ENCODE data around the gene DCHS2.

DCHS2 gene

GRCh38 chr4:154475820-154476219 lies 15.8 kb downstream of the DCHS2 start:
- no peak overlapping the region for H3K4me3 ChIP-seq (ENCODE audit: low read depth, low read length, poor library complexity, severe bottlenecking)
- no peaks in the 10 kb centered on the region for H3F3A ChIP-seq (ENCODE audit: insufficient read depth, low read length)
- H3K9me2 ChIP-seq (ENCODE audit: low read depth, low read length): no peaks in the 10 kb centered on the region
- no peaks in the 10 kb centered on the region for H3K9me3 ChIP-seq (ENCODE audit: low read length)
- H3K9ac ChIP-seq (ENCODE audit: low read length): no peak overlapping the region
- H2AFZ ChIP-seq (ENCODE audit: low read length): no peak overlapping the region
- no peaks in the 10 kb centered on the region for H3K27me3 ChIP-seq (ENCODE audit: insufficient read depth, low read length)
- H3K36me3 ChIP-seq (ENCODE audit: insufficient read depth, low read length): no peaks in the 10 kb centered on the region
- TF ChIP-seq EZH2 (IDR thresholded peaks at IDR 0.05; ENCODE audit: borderline replicate concordance, low read length): no peak
- TF ChIP-seq, protein P1, sequence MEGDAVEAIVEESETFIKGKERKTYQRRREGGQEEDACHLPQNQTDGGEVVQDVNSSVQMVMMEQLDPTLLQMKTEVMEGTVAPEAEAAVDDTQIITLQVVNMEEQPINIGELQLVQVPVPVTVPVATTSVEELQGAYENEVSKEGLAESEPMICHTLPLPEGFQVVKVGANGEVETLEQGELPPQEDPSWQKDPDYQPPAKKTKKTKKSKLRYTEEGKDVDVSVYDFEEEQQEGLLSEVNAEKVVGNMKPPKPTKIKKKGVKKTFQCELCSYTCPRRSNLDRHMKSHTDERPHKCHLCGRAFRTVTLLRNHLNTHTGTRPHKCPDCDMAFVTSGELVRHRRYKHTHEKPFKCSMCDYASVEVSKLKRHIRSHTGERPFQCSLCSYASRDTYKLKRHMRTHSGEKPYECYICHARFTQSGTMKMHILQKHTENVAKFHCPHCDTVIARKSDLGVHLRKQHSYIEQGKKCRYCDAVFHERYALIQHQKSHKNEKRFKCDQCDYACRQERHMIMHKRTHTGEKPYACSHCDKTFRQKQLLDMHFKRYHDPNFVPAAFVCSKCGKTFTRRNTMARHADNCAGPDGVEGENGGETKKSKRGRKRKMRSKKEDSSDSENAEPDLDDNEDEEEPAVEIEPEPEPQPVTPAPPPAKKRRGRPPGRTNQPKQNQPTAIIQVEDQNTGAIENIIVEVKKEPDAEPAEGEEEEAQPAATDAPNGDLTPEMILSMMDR (IDR thresholded peaks at IDR 0.05; ENCODE audit: low read length): no peak
- no peaks in the 10 kb centered on the region for H3K79me2 ChIP-seq (ENCODE audit: insufficient read depth, low read length)
- H4K20me1 ChIP-seq (ENCODE audit: insufficient read depth, low read length): no peaks in the 10 kb centered on the region
- H3K4me2 ChIP-seq (ENCODE audit: low read length): no peak overlapping the region
- H3K4me1 ChIP-seq (ENCODE audit: insufficient read depth, low read length, severe bottlenecking): no peaks in the 10 kb centered on the region
- no peak overlapping the region for H3K27ac ChIP-seq (ENCODE audit: low read depth, low read length, poor library complexity, severe bottlenecking)

DNA sequence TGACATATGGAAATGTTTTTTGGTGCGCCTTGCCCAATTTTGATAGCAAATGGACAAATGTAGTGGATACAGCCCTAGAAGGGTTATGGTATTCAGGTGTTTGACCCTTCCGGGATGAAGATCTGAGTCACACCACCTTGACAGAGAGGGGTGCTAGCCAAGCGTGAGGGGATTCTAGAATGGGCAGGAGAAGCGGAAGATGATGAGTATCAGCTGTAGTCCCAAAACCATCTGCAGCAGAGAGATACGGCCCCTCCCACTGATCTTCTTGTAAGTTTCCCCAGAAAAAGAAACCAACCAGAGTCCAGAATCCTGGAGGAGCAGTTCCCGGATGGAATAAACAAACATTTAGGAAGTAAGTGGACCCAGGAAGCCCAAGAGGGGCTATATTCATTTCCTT lies 18.1 kb downstream of the DCHS2 start:
- no peak overlapping the region for H3K27ac ChIP-seq (ENCODE audit: low read depth, low read length, poor library complexity, severe bottlenecking)
- no peaks in the 10 kb centered on the region for H3K79me2 ChIP-seq (ENCODE audit: insufficient read depth, low read length)
- no peak for TF ChIP-seq EZH2 (IDR thresholded peaks at IDR 0.05; ENCODE audit: borderline replicate concordance, low read length)
- TF ChIP-seq, protein P1 (IDR thresholded peaks at IDR 0.05; ENCODE audit: low read length): no peak
- no peaks in the 10 kb centered on the region for H3K27me3 ChIP-seq (ENCODE audit: insufficient read depth, low read length)
- H3K36me3 ChIP-seq (ENCODE audit: insufficient read depth, low read length): no peaks in the 10 kb centered on the region
- no peaks in the 10 kb centered on the region for H3F3A ChIP-seq (ENCODE audit: insufficient read depth, low read length)
- H4K20me1 ChIP-seq (ENCODE audit: insufficient read depth, low read length): no peaks in the 10 kb centered on the region
- no peak overlapping the region for H3K4me3 ChIP-seq (ENCODE audit: low read depth, low read length, poor library complexity, severe bottlenecking)
- no peak overlapping the region for H2AFZ ChIP-seq (ENCODE audit: low read length)
- H3K4me2 ChIP-seq (ENCODE audit: low read length): no peak overlapping the region
- H3K9me2 ChIP-seq (ENCODE audit: low read depth, low read length): no peaks in the 10 kb centered on the region
- no peaks in the 10 kb centered on the region for H3K4me1 ChIP-seq (ENCODE audit: insufficient read depth, low read length, severe bottlenecking)
- no peak overlapping the region for H3K9ac ChIP-seq (ENCODE audit: low read length)
- no peaks in the 10 kb centered on the region for H3K9me3 ChIP-seq (ENCODE audit: low read length)

DNA sequence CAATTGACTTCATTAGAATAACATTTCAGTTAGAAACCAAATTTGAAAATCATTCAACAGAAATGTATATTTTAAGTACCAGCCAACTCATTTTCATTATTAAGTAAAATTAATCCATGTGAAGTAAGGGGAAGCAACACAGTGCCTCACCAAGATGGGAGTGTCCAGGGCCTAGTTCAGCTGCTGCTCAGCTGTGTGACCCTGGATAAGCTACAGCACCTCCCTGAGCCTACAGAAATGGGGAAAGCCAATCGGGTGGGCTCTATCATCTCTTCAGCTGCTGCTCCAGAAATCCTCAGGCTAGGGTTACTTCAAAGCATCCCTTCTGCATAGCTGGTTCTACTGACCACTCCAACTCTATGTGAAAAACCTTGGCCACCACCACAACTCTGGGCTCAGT lies 18.7 kb downstream of the DCHS2 start:
- Histone ChIP-seq H3K27me3 (ENCODE audit: insufficient read depth, low read length) (no peaks in the 10 kb centered on the region), H3F3A (ENCODE audit: insufficient read depth, low read length) (no peaks in the 10 kb centered on the region), H3K27ac (ENCODE audit: low read depth, low read length, poor library complexity, severe bottlenecking) (no peak overlapping the region), H3K36me3 (ENCODE audit: insufficient read depth, low read length) (no peaks in the 10 kb centered on the region), H4K20me1 (ENCODE audit: insufficient read depth, low read length) (no peaks in the 10 kb centered on the region), H3K9me3 (ENCODE audit: low read length) (no peaks in the 10 kb centered on the region), H3K4me2 (ENCODE audit: low read length) (no peak overlapping the region), H2AFZ (ENCODE audit: low read length) (no peak overlapping the region), H3K79me2 (ENCODE audit: insufficient read depth, low read length) (no peaks in the 10 kb centered on the region), H3K9ac (ENCODE audit: low read length) (no peak overlapping the region), H3K4me1 (ENCODE audit: insufficient read depth, low read length, severe bottlenecking) (no peaks in the 10 kb centered on the region), H3K4me3 (ENCODE audit: low read depth, low read length, poor library complexity, severe bottlenecking) (no peak overlapping the region), H3K9me2 (ENCODE audit: low read depth, low read length) (no peaks in the 10 kb centered on the region)
- TF ChIP-seq, protein P1 (IDR thresholded peaks at IDR 0.05; ENCODE audit: low read length): no peak
